Calu3 (cell line): Measurements from ENCODE around the gene GYS2. TPM values are rescaled to one million over a fixed set of nuclear protein-coding genes. Genes with fewer than 3 reads are reported as not detected.

Source experiments
- BruUV-seq: library from RNA; stranded (reverse); fragments of 400-500 nt; replicated peaks from 2 replicates; lab custom pipeline; 2021; lab: Mats Ljungman, UMichigan
- CTCF ChIA-PET: fragments of 300-600 bp; sonication (Branson Sonifier 250); formaldehyde crosslinking; loops from one replicate; lab custom pipeline; 2022; ENCODE audit warnings: antibody characterized with exemption; lab: Charles Lee
- DNase-seq: peaks from one replicate; pipeline ENCODE4 v3.0.0; 2022
- H3K27ac Mint-ChIP-seq: one replicate; pipeline ENCODE4 v1.8.0; 2022; ENCODE audit warnings: mixed read lengths; ENCODE audit not compliant: unreplicated experiment
- H3K27me3 Mint-ChIP-seq: one replicate; pipeline ENCODE4 v1.8.0; 2022; ENCODE audit warnings: mixed read lengths; ENCODE audit not compliant: unreplicated experiment
- H3K36me3 Mint-ChIP-seq: one replicate; pipeline ENCODE4 v1.8.0; 2022; ENCODE audit warnings: mild to moderate bottlenecking, moderate library complexity, mixed read lengths; ENCODE audit not compliant: insufficient read depth, unreplicated experiment
- H3K4me1 Mint-ChIP-seq: one replicate; pipeline ENCODE4 v1.8.0; 2022; ENCODE audit warnings: mild to moderate bottlenecking, low read depth, mixed read lengths; ENCODE audit not compliant: unreplicated experiment
- H3K4me3 Mint-ChIP-seq: one replicate; pipeline ENCODE4 v1.8.0; 2022; ENCODE audit warnings: mild to moderate bottlenecking, low read depth, moderate library complexity, mixed read lengths; ENCODE audit not compliant: unreplicated experiment
- H3K9me3 Mint-ChIP-seq: one replicate; pipeline ENCODE4 v1.8.0; 2022; ENCODE audit warnings: low read depth, mixed read lengths; ENCODE audit not compliant: unreplicated experiment
- CTCF ChIP-seq: fragments of 200-600 bp; IDR thresholded peaks from one replicate; pipeline ENCODE4 v1.8.0; 2022; ENCODE audit warnings: antibody characterized with exemption; ENCODE audit not compliant: unreplicated experiment
- intact Hi-C: fragments of 100-400 bp; cut with micrococcal nuclease; formaldehyde crosslinking; loops from one replicate; pipeline ENCODE4 v1.10.0; 2022; ENCODE audit not compliant: unreplicated experiment
- total RNA-seq: library from RNA; stranded (reverse); gene quantifications from 2 replicates; pipeline ENCODE4 v1.2.3, GENCODE V29; 2022

The GYS2 gene
- total RNA-seq, 1 experiment from 2014 or later, result not detected

DNA sequence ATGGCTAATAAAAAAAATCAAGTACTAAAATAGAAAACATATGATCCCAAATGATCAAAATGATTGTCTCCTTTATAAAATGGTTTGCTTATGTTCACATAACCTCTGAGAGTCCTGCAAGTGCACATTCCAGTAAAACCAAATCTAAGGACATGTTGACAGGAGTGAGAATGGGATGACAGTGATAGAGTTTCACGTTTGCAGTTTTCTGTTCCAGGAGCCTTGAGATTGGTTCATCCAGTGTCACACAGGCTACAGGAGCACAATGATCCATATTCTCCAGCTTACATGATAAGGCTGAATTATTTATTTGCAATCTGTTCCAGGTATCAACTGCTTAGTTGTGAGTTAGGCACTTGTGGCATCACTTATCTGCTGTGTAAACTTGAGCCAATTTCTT, 1.5 kb upstream of the GYS2 start:
- H3K27me3 Mint-ChIP-seq, result peaks cover 9% of the 10 kb centered on the region
- no peaks in the 10 kb centered on the region for H3K4me1 Mint-ChIP-seq
- H3K36me3 Mint-ChIP-seq, result no peaks in the 10 kb centered on the region
- no TSS peak for BruUV-seq
- no peak for TF ChIP-seq CTCF
- DNase-seq, result no peak
- intact Hi-C loops, result loop anchor here (10.0 kb wide), 1 partner anchor 409 kb away; no protein-coding TSS in a partner anchor
- no peak overlapping the region for H3K4me3 Mint-ChIP-seq
- CTCF ChIA-PET, result no interaction called here
- H3K9me3 Mint-ChIP-seq, result no peaks in the 10 kb centered on the region
- H3K27ac Mint-ChIP-seq, result no peak overlapping the region

DNA sequence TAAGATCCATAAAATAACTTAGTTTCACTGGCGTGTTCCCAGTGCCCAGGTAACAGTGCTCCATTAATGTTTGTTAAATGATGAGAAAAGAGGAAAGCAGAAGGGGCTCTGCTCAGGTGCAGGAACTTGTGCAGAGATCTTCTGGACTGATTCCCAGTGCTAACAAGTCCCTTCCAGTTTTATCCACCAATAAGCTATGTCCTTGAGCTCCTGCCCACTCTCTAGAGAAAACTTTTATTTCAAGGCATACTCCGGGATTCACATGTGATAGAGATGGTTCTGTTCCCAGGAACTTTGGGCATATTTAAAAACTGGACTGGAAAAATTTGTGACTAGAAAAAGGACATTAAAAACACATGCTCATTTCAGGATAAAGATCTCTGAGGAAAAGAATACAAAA, 1.9 kb downstream of the GYS2 start:
- Mint-ChIP-seq H3K4me1 (no peaks in the 10 kb centered on the region), H3K9me3 (no peaks in the 10 kb centered on the region), H3K36me3 (no peaks in the 10 kb centered on the region), H3K4me3 (no peak overlapping the region), H3K27me3 (peaks cover 13% of the 10 kb centered on the region), H3K27ac (no peak overlapping the region)
- no TSS peak for BruUV-seq
- DNase-seq, result no peak
- intact Hi-C loops, result loop anchor here (10.0 kb wide), 1 partner anchor 412 kb away; no protein-coding TSS in a partner anchor
- TF ChIP-seq CTCF, result no peak
- CTCF ChIA-PET, result no interaction called here

- no TSS peak for BruUV-seq
- intact Hi-C loops, result loop anchor here (10.0 kb wide), 1 partner anchor 415 kb away; no protein-coding TSS in a partner anchor
- H3K36me3 Mint-ChIP-seq, result no peaks in the 10 kb centered on the region
- H3K27ac Mint-ChIP-seq, result no peak overlapping the region
- H3K4me1 Mint-ChIP-seq, result no peaks in the 10 kb centered on the region
- no peak for TF ChIP-seq CTCF
- H3K4me3 Mint-ChIP-seq, result no peak overlapping the region
- H3K9me3 Mint-ChIP-seq, result no peaks in the 10 kb centered on the region
- DNase-seq, result no peak
- peaks cover 13% of the 10 kb centered on the region for H3K27me3 Mint-ChIP-seq
- CTCF ChIA-PET, result no interaction called here
These were observed 4.5 kb downstream of the GYS2 start for GRCh38 chr12:21600196-21600595.

DNA sequence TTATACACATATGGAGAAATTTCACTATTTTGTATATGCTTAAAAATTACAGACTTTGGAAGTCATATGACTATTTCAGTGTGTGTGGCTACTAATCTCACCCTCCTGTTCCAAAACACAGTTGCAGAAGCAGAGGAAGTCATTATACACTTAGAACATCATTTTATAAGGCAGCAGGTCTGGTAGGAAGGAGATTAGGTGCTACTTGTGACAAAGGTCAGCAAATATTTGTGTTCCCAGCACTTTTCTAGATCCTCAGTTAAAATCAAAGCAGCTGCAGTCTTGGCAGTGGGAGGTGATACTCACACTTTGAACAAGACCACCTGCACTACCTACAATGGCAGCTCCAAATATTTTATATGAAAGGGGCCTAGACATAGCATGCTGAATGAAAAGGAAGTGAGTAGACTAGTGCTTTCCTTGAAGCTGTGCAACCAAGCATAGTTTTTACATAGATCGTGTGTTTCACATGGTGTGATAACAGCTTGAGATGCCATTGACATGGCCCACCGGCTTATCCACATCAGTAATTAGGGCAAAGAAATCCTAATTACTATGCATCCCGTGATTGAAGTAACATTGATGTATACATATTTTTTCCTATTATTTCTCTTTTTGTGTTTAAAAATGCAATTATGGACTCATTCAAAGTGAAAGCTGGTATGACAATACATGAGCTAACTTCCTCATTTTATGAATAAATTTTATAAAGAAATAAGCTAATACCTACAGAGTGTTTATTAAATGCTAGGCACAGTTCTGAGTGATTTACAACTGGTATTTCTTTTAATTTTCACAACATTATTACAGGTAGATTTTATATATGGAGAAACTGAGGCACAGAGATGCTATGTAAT, 5.3 kb downstream of the GYS2 start:
- Mint-ChIP-seq H3K27ac (no peak overlapping the region), H3K36me3 (no peaks in the 10 kb centered on the region), H3K27me3 (peaks cover 13% of the 10 kb centered on the region), H3K4me1 (no peaks in the 10 kb centered on the region), H3K9me3 (no peaks in the 10 kb centered on the region), H3K4me3 (no peak overlapping the region)
- intact Hi-C loops, result no loop called here
- no TSS peak for BruUV-seq
- no peak for DNase-seq
- CTCF ChIA-PET, result no interaction called here
- no peak for TF ChIP-seq CTCF
